Measurements from ENCODE around the gene SMCO2.

- TF ChIP-seq TAF1 (conservative IDR thresholded peaks at IDR 0.05): no peak
- no peak for TF ChIP-seq CTCF (IDR thresholded peaks at IDR 0.05; ENCODE audit: low read depth, low read length, missing input control)
Observed at GRCh38 chr12:27541031-27541719, 94.6 kb downstream of the SMCO2 start.

All from liver (tissue), 3 donors.